Nephron progenitor cell (in vitro differentiated cells): ENCODE measurements around the gene COL6A2.
"Not testable (repeated sequence)": the region's sequence is repeated elsewhere in the genome, so short reads cannot be mapped to it uniquely, and the experiment has no call there.

Experiments used
- DNase-seq: peaks from one replicate; pipeline ENCODE4 v3.0.0; 2021
- H3K27ac Mint-ChIP-seq: 2 replicates; pipeline ENCODE4 v1.8.0; 2021; ENCODE audit warnings: mild to moderate bottlenecking, moderate library complexity, mixed read lengths
- H3K27me3 Mint-ChIP-seq: 2 replicates; pipeline ENCODE4 v1.8.0; 2021; ENCODE audit warnings: mild to moderate bottlenecking, low read depth, mixed read lengths; ENCODE audit not compliant: poor library complexity
- H3K36me3 Mint-ChIP-seq: 2 replicates; pipeline ENCODE4 v1.8.0; 2021; ENCODE audit warnings: low read depth, mixed read lengths
- H3K4me1 Mint-ChIP-seq: 2 replicates; pipeline ENCODE4 v1.8.0; 2021; ENCODE audit warnings: mixed read lengths
- H3K4me3 Mint-ChIP-seq: 2 replicates; pipeline ENCODE4 v1.8.0; 2021; ENCODE audit warnings: mild to moderate bottlenecking, moderate library complexity, mixed read lengths
- H3K9me3 Mint-ChIP-seq: 2 replicates; pipeline ENCODE4 v1.8.0; 2021; ENCODE audit warnings: mild to moderate bottlenecking, moderate library complexity, mixed read lengths
- TF ChIP-seq, protein P1 (sequence below): fragments of 200-600 bp; sonication (generic); IDR thresholded peaks from 2 replicates; pipeline ENCODE4 v1.5.0; 2021; ENCODE audit warnings: antibody characterized with exemption

The COL6A2 gene

DNA sequence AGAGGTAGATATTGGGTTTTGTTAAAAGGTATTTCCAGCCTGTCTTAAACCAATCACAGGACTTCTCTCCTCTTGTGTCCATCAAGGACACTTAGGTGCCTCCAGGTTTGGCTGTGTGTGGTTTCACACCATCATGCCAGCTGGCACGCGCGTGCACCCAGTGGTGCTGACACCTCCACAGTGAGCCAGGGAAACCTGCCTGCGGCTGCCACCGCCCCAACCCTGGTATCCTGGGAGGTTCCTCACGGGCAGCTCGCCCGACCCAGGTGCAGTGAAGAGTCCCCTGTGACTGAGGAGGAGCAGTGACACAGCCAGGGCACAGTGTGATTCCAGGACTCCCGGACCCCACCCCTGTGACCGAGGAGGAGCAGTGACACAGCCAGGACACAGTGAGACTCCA lies 13.2 kb upstream of the COL6A2 start:
- H3K27me3 Mint-ChIP-seq: peaks cover 9% of the 10 kb centered on the region
- no peak for DNase-seq
- H3K4me3 Mint-ChIP-seq: no peak overlapping the region
- H3K9me3 Mint-ChIP-seq: peaks cover 36% of the 10 kb centered on the region
- TF ChIP-seq, protein P1, sequence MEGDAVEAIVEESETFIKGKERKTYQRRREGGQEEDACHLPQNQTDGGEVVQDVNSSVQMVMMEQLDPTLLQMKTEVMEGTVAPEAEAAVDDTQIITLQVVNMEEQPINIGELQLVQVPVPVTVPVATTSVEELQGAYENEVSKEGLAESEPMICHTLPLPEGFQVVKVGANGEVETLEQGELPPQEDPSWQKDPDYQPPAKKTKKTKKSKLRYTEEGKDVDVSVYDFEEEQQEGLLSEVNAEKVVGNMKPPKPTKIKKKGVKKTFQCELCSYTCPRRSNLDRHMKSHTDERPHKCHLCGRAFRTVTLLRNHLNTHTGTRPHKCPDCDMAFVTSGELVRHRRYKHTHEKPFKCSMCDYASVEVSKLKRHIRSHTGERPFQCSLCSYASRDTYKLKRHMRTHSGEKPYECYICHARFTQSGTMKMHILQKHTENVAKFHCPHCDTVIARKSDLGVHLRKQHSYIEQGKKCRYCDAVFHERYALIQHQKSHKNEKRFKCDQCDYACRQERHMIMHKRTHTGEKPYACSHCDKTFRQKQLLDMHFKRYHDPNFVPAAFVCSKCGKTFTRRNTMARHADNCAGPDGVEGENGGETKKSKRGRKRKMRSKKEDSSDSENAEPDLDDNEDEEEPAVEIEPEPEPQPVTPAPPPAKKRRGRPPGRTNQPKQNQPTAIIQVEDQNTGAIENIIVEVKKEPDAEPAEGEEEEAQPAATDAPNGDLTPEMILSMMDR: no peak
- H3K36me3 Mint-ChIP-seq: no peaks in the 10 kb centered on the region
- H3K27ac Mint-ChIP-seq: no peak overlapping the region
- peaks cover 18% of the 10 kb centered on the region for H3K4me1 Mint-ChIP-seq

DNA sequence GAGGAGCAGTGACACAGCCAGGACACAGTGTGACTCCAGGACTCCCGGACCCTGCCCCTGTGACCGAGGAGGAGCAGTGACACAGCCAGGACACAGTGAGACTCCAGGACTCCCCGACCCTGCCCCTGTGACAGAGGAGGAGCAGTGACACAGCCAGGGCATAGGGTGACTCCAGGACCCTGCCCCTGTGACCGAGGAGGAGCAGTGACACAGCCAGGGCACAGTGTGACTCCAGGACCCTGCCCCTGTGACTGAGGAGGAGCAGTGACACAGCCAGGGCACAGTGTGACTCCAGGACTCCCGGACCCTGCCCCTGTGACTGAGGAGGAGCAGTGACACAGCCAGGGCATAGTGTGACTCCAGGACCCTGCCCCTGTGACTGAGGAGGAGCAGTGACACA lies 12.7 kb upstream of the COL6A2 start:
- peaks cover 18% of the 10 kb centered on the region for H3K4me1 Mint-ChIP-seq
- H3K27me3 Mint-ChIP-seq: peaks cover 11% of the 10 kb centered on the region
- peaks cover 42% of the 10 kb centered on the region for H3K9me3 Mint-ChIP-seq
- H3K4me3 Mint-ChIP-seq, H3K27ac Mint-ChIP-seq, H3K36me3 Mint-ChIP-seq, DNase-seq: not testable (repeated sequence)

DNA sequence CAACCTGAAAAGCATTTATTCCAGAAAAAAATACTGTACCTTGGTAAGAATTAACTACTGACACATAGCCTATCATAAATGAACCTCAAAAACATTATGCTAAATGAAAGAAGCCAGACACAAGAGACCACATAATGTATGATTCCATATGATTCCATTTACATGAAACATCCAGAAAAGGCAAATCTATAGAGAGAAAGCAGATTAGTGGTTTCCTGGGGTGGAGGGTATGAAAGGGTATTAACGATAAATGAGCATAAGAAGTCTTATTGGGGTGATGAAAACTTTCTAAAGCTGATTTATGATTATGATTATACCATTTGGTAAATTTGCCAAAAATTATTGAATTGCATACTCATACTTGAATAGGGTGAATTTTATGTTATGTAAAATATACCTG lies 10.3 kb upstream of the COL6A2 start:
- H3K27ac Mint-ChIP-seq: no peak overlapping the region
- H3K4me1 Mint-ChIP-seq: peaks cover 18% of the 10 kb centered on the region
- DNase-seq: no peak
- no peak overlapping the region for H3K4me3 Mint-ChIP-seq
- H3K9me3 Mint-ChIP-seq: peaks cover 54% of the 10 kb centered on the region
- peaks cover 12% of the 10 kb centered on the region for H3K27me3 Mint-ChIP-seq
- TF ChIP-seq, protein P1: no peak
- H3K36me3 Mint-ChIP-seq: peaks cover 10% of the 10 kb centered on the region

DNA sequence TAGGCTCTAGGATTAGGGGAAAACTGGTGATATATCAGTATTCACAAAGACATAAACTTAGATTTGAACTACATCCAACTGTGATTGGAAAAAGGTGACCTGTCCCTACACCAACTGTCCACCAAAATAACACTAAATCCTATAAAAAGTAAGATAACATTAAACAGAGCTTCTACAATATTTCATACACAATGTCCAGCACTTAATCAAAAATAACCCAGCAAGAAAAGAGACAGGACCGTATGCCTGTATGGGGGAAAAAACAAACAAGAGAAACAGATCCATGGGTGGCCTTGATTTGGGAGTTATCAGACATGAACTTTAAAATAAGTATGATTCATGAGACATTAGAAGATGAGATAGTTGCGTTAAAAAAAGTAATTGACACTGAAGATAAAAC lies 9.7 kb upstream of the COL6A2 start:
- Mint-ChIP-seq H3K4me1 (peaks cover 19% of the 10 kb centered on the region), H3K36me3 (peaks cover 10% of the 10 kb centered on the region), H3K4me3 (no peak overlapping the region), H3K27ac (no peak overlapping the region), H3K9me3 (peaks cover 54% of the 10 kb centered on the region), H3K27me3 (peaks cover 12% of the 10 kb centered on the region)
- TF ChIP-seq, protein P1: no peak
- no peak for DNase-seq

DNA sequence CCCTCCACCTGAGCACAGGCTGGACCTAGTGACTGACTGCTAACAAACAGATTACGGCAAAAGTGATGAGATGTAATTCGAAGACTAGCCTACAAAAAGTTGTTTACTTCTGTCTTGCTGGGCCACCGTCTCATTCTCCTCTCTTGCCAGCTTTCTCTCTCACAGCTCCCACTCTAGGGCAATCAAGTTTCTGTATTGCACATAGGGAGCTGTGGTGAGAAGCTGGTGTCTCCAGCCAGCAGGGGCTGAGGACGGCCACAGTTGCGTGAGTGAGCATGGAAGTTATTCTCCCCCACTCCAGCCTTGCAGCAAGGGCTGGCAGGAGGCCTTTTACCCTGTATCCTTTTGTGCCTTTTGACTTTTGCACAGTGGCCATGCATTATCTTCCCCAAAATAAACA lies 8.6 kb upstream of the COL6A2 start:
- TF ChIP-seq, protein P1: no peak
- Mint-ChIP-seq H3K27ac (no peak overlapping the region), H3K27me3 (peaks cover 12% of the 10 kb centered on the region), H3K4me1 (peaks cover 13% of the 10 kb centered on the region), H3K36me3 (peaks cover 10% of the 10 kb centered on the region), H3K9me3 (peaks cover 55% of the 10 kb centered on the region), H3K4me3 (no peak overlapping the region)
- DNase-seq: no peak

DNA sequence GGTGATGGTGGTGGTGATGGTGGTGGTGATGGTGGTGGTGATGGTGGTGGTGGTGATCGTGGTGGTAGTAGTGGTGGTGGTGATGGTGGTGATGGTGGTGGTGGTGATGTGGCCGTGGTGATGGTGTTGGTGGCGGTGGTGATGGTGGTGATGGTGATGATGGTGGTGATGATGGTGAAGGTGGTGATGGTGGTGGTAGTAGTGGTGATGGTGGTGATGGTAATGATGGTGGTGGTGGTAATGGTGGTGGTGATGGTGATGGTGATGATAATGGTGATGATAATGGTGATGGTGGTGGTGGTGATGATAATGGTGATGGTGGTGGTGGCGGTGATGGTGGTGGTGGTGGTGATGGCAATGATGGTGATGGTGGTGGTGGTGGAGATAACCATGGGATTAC lies 6.8 kb upstream of the COL6A2 start:
- H3K4me3 Mint-ChIP-seq: no peak overlapping the region
- TF ChIP-seq, protein P1: no peak
- no peak for DNase-seq
- peaks cover 17% of the 10 kb centered on the region for H3K27me3 Mint-ChIP-seq
- H3K27ac Mint-ChIP-seq: peak overlapping the region; percentile 4
- peaks cover 53% of the 10 kb centered on the region for H3K9me3 Mint-ChIP-seq
- peaks cover 10% of the 10 kb centered on the region for H3K36me3 Mint-ChIP-seq
- H3K4me1 Mint-ChIP-seq: peaks cover 19% of the 10 kb centered on the region
